Endothelial cell of umbilical vein (primary cell): ENCODE measurements around the gene OR52A5. TPM values are rescaled to one million over a fixed set of nuclear protein-coding genes. Genes with fewer than 3 reads are reported as not detected.

Experiments
- BruUV-seq: library from RNA; stranded (reverse); fragments of 400-500 nt; replicated peaks from 2 replicates; lab custom pipeline; 2021; lab: Mats Ljungman, UMichigan
- CTCF ChIA-PET: fragments of 300-600, 350-600 bp; sonication (Branson Sonifier 250); formaldehyde crosslinking; loops from one replicate; lab custom pipeline; 2021; ENCODE audit warnings: antibody characterized with exemption, inconsistent platforms; lab: Charles Lee
- POLR2A ChIA-PET: fragments of 300-600, 350-600 bp; sonication (Branson Sonifier 250); formaldehyde crosslinking; loops from one replicate; lab custom pipeline; 2021; ENCODE audit warnings: antibody characterized with exemption, inconsistent platforms; lab: Charles Lee
- DNase-seq: peaks from one replicate; pipeline ENCODE4 v3.0.0-alpha.2; 2011; ENCODE audit warnings: low read depth, low spot score
- FAIRE-seq: peaks from 2 replicates; lab custom pipeline; 2011; peaks lifted over from hg19 to GRCh38; lab: Jason Lieb, UNC
- H2AFZ ChIP-seq: 2 replicates; pipeline ENCODE4 v1.6.0; 2012; ENCODE audit warnings: low read depth, low read length, control low read depth, inconsistent platforms
- H3K27ac ChIP-seq: 2 replicates; pipeline ENCODE4 v1.5.1; 2011; ENCODE audit warnings: low read depth, mild to moderate bottlenecking, control low read depth, low read length, moderate library complexity; ENCODE audit not compliant: insufficient read depth
- H3K27me3 ChIP-seq, 2 experiments: 2 replicates each; pipeline versions ENCODE4 v1.6.0 to v1.6.1; 2011; ENCODE audit warnings: low read length in 2 of 2, mixed read lengths in 1 of 2; ENCODE audit not compliant: control insufficient read depth in 2 of 2, insufficient read depth in 2 of 2
- H3K36me3 ChIP-seq, 2 experiments: 2 replicates in 1 of 2; 3 replicates in 1 of 2; pipeline ENCODE4 v1.5.1; 2011; ENCODE audit warnings: low read length in 2 of 2, mild to moderate bottlenecking in 1 of 2, moderate library complexity in 1 of 2; ENCODE audit not compliant: control insufficient read depth in 2 of 2, insufficient read depth in 2 of 2; ENCODE audit errors: extremely low read depth in 1 of 2
- H3K4me1 ChIP-seq: 3 replicates; pipeline ENCODE4 v1.5.1; 2011; ENCODE audit warnings: mild to moderate bottlenecking, low read length; ENCODE audit not compliant: control insufficient read depth, insufficient read depth; ENCODE audit errors: extremely low read depth
- H3K4me2 ChIP-seq: 2 replicates; pipeline ENCODE4 v1.6.1; 2011; ENCODE audit warnings: low read length, control low read depth, mixed read lengths; ENCODE audit not compliant: insufficient read depth
- H3K4me3 ChIP-seq, 3 experiments: fragments of 200-600 bp in 1 of 3; sonication (generic), shearing (Covaris generic) in 1 of 3; replicated peaks in 1 of 3; 2 replicates each; pipeline ENCODE4 v1.5.1; 2011 to 2016; ENCODE audit warnings: control low read depth in 3 of 3, low read length in 3 of 3, mild to moderate bottlenecking in 2 of 3, inconsistent platforms in 1 of 3, low read depth in 1 of 3, moderate library complexity in 1 of 3; ENCODE audit not compliant: insufficient read depth in 1 of 3
- H3K79me2 ChIP-seq: 2 replicates; pipeline ENCODE4 v1.6.0; 2012; ENCODE audit warnings: low read length, inconsistent platforms; ENCODE audit not compliant: control insufficient read depth, insufficient read depth
- H3K9ac ChIP-seq: replicated peaks from 2 replicates; pipeline ENCODE3; 2011; ENCODE audit warnings: low read length, control low read depth; ENCODE audit not compliant: insufficient read depth; ENCODE audit errors: extremely low read depth
- H3K9me1 ChIP-seq: replicated peaks from 3 replicates; pipeline ENCODE4 v1.6.0; 2011; ENCODE audit warnings: mild to moderate bottlenecking, low read length; ENCODE audit not compliant: control insufficient read depth, insufficient read depth; ENCODE audit errors: extremely low read depth
- H3K9me3 ChIP-seq: replicated peaks from 2 replicates; pipeline ENCODE4 v1.5.1; 2012; ENCODE audit warnings: low read length, inconsistent platforms; ENCODE audit not compliant: control insufficient read depth, insufficient read depth
- H4K20me1 ChIP-seq: replicated peaks from 2 replicates; pipeline ENCODE3; 2011; ENCODE audit warnings: mild to moderate bottlenecking, low read length; ENCODE audit not compliant: control insufficient read depth, insufficient read depth; ENCODE audit errors: extremely low read depth
- CTCF ChIP-seq, 2 donors: IDR thresholded peaks; 1 replicate in 1 of 2; 2 replicates in 1 of 2; pipeline ENCODE4 v1.5.1; 2011; ENCODE audit warnings: low read length in 2 of 2, mild to moderate bottlenecking in 2 of 2, moderate library complexity in 2 of 2, control low read depth in 1 of 2, inconsistent platforms in 1 of 2, low read depth in 1 of 2; ENCODE audit not compliant: insufficient read depth in 1 of 2; ENCODE audit errors: extremely low read depth in 1 of 2
- EZH2 ChIP-seq: IDR thresholded peaks from 2 replicates; pipeline ENCODE4 v1.6.1; 2012; ENCODE audit warnings: borderline replicate concordance, low read depth, mild to moderate bottlenecking, moderate library complexity, low read length, inconsistent platforms; ENCODE audit not compliant: severe bottlenecking
- FOS ChIP-seq: IDR thresholded peaks from 2 replicates; pipeline ENCODE4 v1.6.1; 2011; ENCODE audit warnings: mild to moderate bottlenecking, low read length, moderate library complexity, borderline replicate concordance; ENCODE audit not compliant: insufficient read depth
- GATA2 ChIP-seq: IDR thresholded peaks from 2 replicates; pipeline ENCODE4 v1.7.0; 2011; ENCODE audit warnings: low read depth, mild to moderate bottlenecking, moderate library complexity, mixed read lengths, low read length; ENCODE audit not compliant: insufficient read length, insufficient read depth
- JUN ChIP-seq: IDR thresholded peaks from 2 replicates; pipeline ENCODE4 v1.6.1; 2011; ENCODE audit warnings: borderline replicate concordance, low read depth; ENCODE audit not compliant: insufficient read length, insufficient read depth
- MAX ChIP-seq: IDR thresholded peaks from 2 replicates; pipeline ENCODE4 v1.6.1; 2011; ENCODE audit not compliant: insufficient read depth, insufficient read length
- MYC ChIP-seq: IDR thresholded peaks from one replicate; pipeline ENCODE4 v1.6.1; 2011; ENCODE audit warnings: mild to moderate bottlenecking, low read depth, low read length
- POLR2A ChIP-seq: IDR thresholded peaks from 2 replicates; pipeline ENCODE4 v1.6.1; 2012; ENCODE audit warnings: low read depth, mild to moderate bottlenecking, control low read depth, low read length
- POLR2AphosphoS5 ChIP-seq: IDR thresholded peaks from 2 replicates; pipeline ENCODE4 v1.6.1; 2012; ENCODE audit warnings: low read depth, mild to moderate bottlenecking, control low read depth, low read length, moderate library complexity; ENCODE audit not compliant: insufficient read depth
- dilution Hi-C: fragments of 300-500 bp; cut with MboI; formaldehyde crosslinking; loops from one replicate; pipeline ENCODE4 v1.15.0; 2019; ENCODE audit warnings: low sequenced_read_pairs; ENCODE audit not compliant: extremely low pct_ligation_motif_present
- intact Hi-C: fragments of 100-400 bp; cut with micrococcal nuclease; formaldehyde crosslinking; loops from one replicate; pipeline ENCODE4 v1.10.0; 2022
- polyA plus RNA-seq, 4 experiments: library from polyadenylated mRNA; depleted of rRNA in 3 of 4; stranded (reverse) in 3 of 4; unstranded in 1 of 4; fragments of >200 nt; gene quantifications; 2 replicates each; pipeline versions ENCODE4 v1.2.1 to v1.2.3, GENCODE V29; 2011 to 2012; ENCODE audit warnings: missing spikeins in 1 of 4
- total RNA-seq: library from RNA; stranded (reverse); gene quantifications from 2 replicates; pipeline ENCODE4 v1.2.3, GENCODE V29; 2021

The OR52A5 gene
- total and polyA plus RNA-seq, 2 donors (not counting 3 experiments of a cell fraction or from before 2014, with no cell fraction given): not detected

GRCh38 chr11:5107285-5107684 is 30.9 kb downstream of the OR52A5 start:
- Histone ChIP-seq H3K9ac (no peak overlapping the region), H3K4me2 (no peak overlapping the region), H3K79me2 (no peaks in the 10 kb centered on the region), H3K4me1 (no peaks in the 10 kb centered on the region), H3K27ac (no peak overlapping the region), H3K9me1 (no peaks in the 10 kb centered on the region), H3K27me3 (no peaks in the 10 kb centered on the region), H3K36me3 (no peaks in the 10 kb centered on the region), H3K9me3 (no peaks in the 10 kb centered on the region), H3K4me3 (no peak overlapping the region), H2AFZ (no peak overlapping the region), H4K20me1 (no peaks in the 10 kb centered on the region)
- ChIA-PET POLR2A (no interaction called here), CTCF (no interaction called here)
- DNase-seq: no peak
- dilution Hi-C loops: no loop called here
- FAIRE-seq: no peak
- intact Hi-C loops: no loop called here
- TF ChIP-seq POLR2A (no peak), MYC (no peak), MAX (no peak), POLR2AphosphoS5 (no peak), FOS (no peak), CTCF (IDR thresholded peaks at IDR 0.05; ENCODE audit: extremely low read depth in 1 of 2, insufficient read depth in 1 of 2, low read depth in 1 of 2, low read length in 2 of 2) (no peak), JUN (no peak), GATA2 (no peak), EZH2 (no peak)
- no TSS peak for BruUV-seq
